GM19372 (cell line): Measurements from ENCODE around the gene RAB40AL.
"Not testable (repeated sequence)": the region's sequence is repeated elsewhere in the genome, so short reads cannot be mapped to it uniquely, and the experiment has no call there.

ENCODE experiments used
- ATAC-seq: cut with Tn5 transposase; IDR thresholded peaks from one replicate; pipeline ENCODE4 v1.9.1; 2021; ENCODE audit warnings: mild to moderate bottlenecking, low read depth, moderate library complexity; ENCODE audit not compliant: unreplicated experiment

The RAB40AL gene

GRCh38 chrX:102936972-102937371 is at the start of gene RAB40AL:
Gene RAB40AL (plus strand): TSS chrX:102937272. CDS start chrX:102937319, 47 bp downstream.
- ATAC-seq: not testable (repeated sequence)

GRCh38 chrX:102887687-102888086 is 49.4 kb upstream of the RAB40AL start:
- ATAC-seq: no peak

- ATAC-seq: no peak
Observed at GRCh38 chrX:102892103-102892502, 45.0 kb upstream of the RAB40AL start.

- ATAC-seq: no peak
Observed at GRCh38 chrX:102899940-102900916, 36.8 kb upstream of the RAB40AL start.

- ATAC-seq: no peak
Observed at GRCh38 chrX:102902355-102902754, 34.7 kb upstream of the RAB40AL start.

- no peak for ATAC-seq
Observed at GRCh38 chrX:102930990-102931756, 5.9 kb upstream of the RAB40AL start.

GRCh38 chrX:102934624-102935023 is 2.4 kb upstream of the RAB40AL start:
- ATAC-seq: no peak

- ATAC-seq: peak; percentile 63
Observed at GRCh38 chrX:102950908-102951866, 14.1 kb downstream of the RAB40AL start.

GRCh38 chrX:102957751-102958150 is 20.7 kb downstream of the RAB40AL start:
- no peak for ATAC-seq

GRCh38 chrX:102958794-102959193 is 21.7 kb downstream of the RAB40AL start:
- ATAC-seq: no peak

GRCh38 chrX:102959471-102959870 is 22.4 kb downstream of the RAB40AL start:
- no peak for ATAC-seq

- no peak for ATAC-seq
Observed at GRCh38 chrX:102963955-102964354, 26.9 kb downstream of the RAB40AL start.

GRCh38 chrX:102964940-102965339 is 27.9 kb downstream of the RAB40AL start:
- no peak for ATAC-seq

- no peak for ATAC-seq
Observed at GRCh38 chrX:102966701-102967100, 29.6 kb downstream of the RAB40AL start.

- no peak for ATAC-seq
Observed at GRCh38 chrX:102968216-102968615, 31.1 kb downstream of the RAB40AL start.

- not testable (repeated sequence) for ATAC-seq
Observed at GRCh38 chrX:102971536-102971935, 34.5 kb downstream of the RAB40AL start.

- no peak for ATAC-seq
Observed at GRCh38 chrX:102975016-102975415, 37.9 kb downstream of the RAB40AL start.

GRCh38 chrX:102976286-102976685 is 39.2 kb downstream of the RAB40AL start:
- no peak for ATAC-seq

- ATAC-seq: no peak
Observed at GRCh38 chrX:102976793-102977495, 39.9 kb downstream of the RAB40AL start.

- ATAC-seq: no peak
Observed at GRCh38 chrX:102978594-102978993, 41.5 kb downstream of the RAB40AL start.
